BE2C (cell line): ENCODE results near the gene KCNMA1.

Experiments
- DNase-seq: peaks from one replicate; pipeline ENCODE4 v3.0.0-alpha.2; 2020
- H3K27me3 ChIP-seq: fragments of 250-450 bp; sonication (Bioruptor Pico); 2 replicates; pipeline ENCODE4 v1.5.1; 2020; ENCODE audit warnings: mild to moderate bottlenecking
- H3K36me3 ChIP-seq: fragments of 250-450 bp; sonication (Bioruptor Pico); 2 replicates; pipeline ENCODE4 v1.5.1; 2020; ENCODE audit warnings: mild to moderate bottlenecking
- H3K4me1 ChIP-seq: fragments of 250-450 bp; sonication (Bioruptor Pico); 2 replicates; pipeline ENCODE4 v1.5.1; 2020
- H3K4me3 ChIP-seq: 2 replicates; pipeline ENCODE4 v1.5.1; 2011; ENCODE audit warnings: low read depth, low read length
- H3K9me3 ChIP-seq: fragments of 250-450 bp; sonication (Bioruptor Pico); 2 replicates; pipeline ENCODE4 v1.5.1; 2020
- CTCF ChIP-seq: IDR thresholded peaks from 2 replicates; pipeline ENCODE4 v1.5.1; 2012; ENCODE audit warnings: mild to moderate bottlenecking, low read depth, low read length

Gene KCNMA1

DNA sequence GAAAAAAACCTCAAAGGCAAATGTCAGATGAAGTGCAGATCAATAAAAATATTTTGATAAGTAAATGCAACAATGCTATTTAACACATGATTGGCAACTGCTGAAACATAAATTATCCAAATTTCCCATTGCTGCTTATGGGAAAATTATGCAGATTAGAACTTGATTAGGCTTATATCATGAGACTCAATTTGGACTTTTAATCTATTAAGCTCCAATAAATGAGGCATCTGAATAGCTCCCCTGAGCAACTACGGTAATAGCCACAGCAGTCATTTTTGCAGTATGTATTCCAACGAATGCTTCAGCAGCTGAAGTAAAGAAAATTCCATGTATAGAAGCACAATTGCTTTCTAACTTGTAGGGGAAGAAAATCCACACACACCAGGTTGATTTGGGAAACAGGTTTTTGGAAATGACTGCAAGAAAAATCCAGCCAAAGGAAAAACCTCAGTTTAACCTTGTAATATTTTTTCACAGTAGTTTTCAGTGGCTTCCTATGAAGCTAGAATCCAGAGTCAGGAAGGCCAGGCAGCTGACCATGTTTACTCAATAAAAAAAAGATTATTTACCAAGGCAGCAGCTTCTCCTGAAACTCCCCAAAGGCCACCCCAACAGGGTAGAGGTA, 716.1 kb downstream of the KCNMA1 start:
- Histone ChIP-seq H3K4me1 (no peaks in the 10 kb centered on the region), H3K9me3 (no peaks in the 10 kb centered on the region), H3K4me3 (no peak overlapping the region), H3K36me3 (no peaks in the 10 kb centered on the region), H3K27me3 (no peaks in the 10 kb centered on the region)
- DNase-seq: no peak
- TF ChIP-seq CTCF: no peak

- Histone ChIP-seq H3K4me3 (no peak overlapping the region), H3K4me1 (no peaks in the 10 kb centered on the region), H3K36me3 (no peaks in the 10 kb centered on the region), H3K9me3 (no peaks in the 10 kb centered on the region), H3K27me3 (no peaks in the 10 kb centered on the region)
- DNase-seq: no peak
- TF ChIP-seq CTCF: no peak
Measured at GRCh38 chr10:76920581-76920980, 717.0 kb downstream of the KCNMA1 start.

DNA sequence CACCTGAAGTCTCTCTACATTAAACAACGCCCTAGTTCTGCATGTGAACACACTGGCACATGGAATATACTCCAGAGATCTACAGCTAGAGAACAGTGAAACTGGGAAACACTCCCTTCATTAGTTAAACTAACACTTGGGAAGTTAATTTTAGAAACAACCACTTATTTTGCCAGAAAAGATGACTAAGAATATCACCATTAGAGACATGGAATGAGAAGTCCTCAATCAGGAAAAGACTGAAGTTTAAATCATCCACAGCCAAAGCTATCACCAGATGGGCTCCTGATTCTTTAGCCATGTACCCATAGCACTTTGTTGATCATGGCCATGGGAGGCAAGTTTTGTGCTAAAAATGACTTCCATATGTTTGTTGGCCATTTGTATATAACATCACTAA, 719.5 kb downstream of the KCNMA1 start:
- no peak for DNase-seq
- no peaks in the 10 kb centered on the region for H3K36me3 ChIP-seq
- TF ChIP-seq CTCF: no peak
- H3K27me3 ChIP-seq: no peaks in the 10 kb centered on the region
- H3K4me1 ChIP-seq: no peaks in the 10 kb centered on the region; the same call in 1 of the 2 replicates
- no peak overlapping the region for H3K4me3 ChIP-seq
- H3K9me3 ChIP-seq: no peaks in the 10 kb centered on the region

DNA sequence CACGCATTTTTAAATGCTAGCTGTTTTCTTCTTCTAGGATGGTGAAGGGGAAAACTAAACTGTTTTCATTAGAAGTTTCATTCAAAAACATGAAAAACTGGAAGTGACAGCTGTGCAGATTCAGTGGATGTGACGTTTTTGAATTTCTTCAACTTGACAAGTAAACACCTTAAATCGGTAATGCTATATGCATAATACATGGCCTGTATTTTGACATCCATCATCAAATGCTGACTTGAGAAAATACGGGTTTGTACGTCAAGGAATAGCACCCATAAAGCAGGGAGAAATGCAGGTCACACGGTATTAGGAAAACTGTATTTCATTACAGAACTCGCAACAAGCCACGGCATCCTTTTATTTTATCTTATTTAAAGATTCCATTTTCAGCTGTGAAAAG, 720.5 kb downstream of the KCNMA1 start:
- no peak for TF ChIP-seq CTCF
- DNase-seq: no peak
- no peaks in the 10 kb centered on the region for H3K9me3 ChIP-seq
- H3K36me3 ChIP-seq: no peaks in the 10 kb centered on the region
- no peaks in the 10 kb centered on the region; the same call in 1 of the 2 replicates for H3K4me1 ChIP-seq
- no peak overlapping the region for H3K4me3 ChIP-seq
- H3K27me3 ChIP-seq: no peaks in the 10 kb centered on the region

DNA sequence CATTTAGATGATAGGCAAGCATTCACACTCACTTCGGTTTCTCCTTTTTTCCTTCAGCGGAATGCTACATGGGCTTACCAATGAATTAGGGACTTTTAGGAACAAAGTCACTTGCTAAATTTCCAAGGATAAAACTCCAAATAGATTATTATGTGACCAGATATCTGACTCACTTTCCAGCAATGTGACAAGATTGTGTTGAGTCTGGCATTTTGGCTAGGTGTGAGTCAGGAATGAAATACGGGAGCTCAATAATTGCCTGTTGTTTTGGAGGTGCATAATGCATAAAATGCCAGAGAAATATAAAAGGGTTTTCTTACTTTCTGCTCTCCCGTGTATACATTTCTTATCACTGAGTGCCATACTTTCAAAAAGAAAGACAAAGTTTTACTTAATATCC, 721.1 kb downstream of the KCNMA1 start:
- no peaks in the 10 kb centered on the region for H3K27me3 ChIP-seq

More for the DNA sequence above, 721.1 kb downstream of the KCNMA1 start:
- Histone ChIP-seq H3K9me3 (no peaks in the 10 kb centered on the region), H3K36me3 (no peaks in the 10 kb centered on the region), H3K4me3 (no peak overlapping the region), H3K4me1 (no peaks in the 10 kb centered on the region; the same call in 1 of the 2 replicates)
- no peak for TF ChIP-seq CTCF
- no peak for DNase-seq
